GM12874 (cell line): ENCODE data around the gene TBC1D22B.

Source experiments
- TF ChIP-seq, protein P1 (sequence below): IDR thresholded peaks from 2 replicates; pipeline ENCODE4 v1.5.1; 2011; ENCODE audit warnings: low read depth, mild to moderate bottlenecking, control low read depth, low read length, moderate library complexity; ENCODE audit not compliant: insufficient read depth

TBC1D22B gene

DNA sequence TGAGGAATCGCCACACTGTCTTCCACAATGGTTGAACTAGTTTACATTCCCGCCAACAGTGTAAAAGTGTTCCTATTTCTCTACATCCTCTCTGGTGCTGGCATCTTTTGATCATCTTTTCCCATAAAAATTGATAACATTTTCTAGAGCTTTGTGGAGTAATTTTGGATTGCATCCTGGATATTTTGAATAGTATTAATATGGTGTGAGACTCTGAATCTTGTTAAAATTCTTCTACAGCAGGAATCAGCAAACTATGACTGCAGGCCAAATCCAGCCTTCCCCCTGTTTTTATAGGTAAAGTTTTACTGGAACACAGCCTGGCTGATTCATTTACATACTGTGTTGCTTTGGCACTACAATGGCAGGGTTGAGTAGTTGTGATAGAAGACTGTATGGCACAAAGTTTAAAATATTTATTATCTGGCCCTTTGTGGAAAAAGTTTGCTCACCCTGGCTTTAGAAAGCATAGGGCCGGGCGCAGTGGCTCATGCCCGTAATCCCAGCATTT is 81.2 kb downstream of the TBC1D22B start:
- TF ChIP-seq, protein P1, sequence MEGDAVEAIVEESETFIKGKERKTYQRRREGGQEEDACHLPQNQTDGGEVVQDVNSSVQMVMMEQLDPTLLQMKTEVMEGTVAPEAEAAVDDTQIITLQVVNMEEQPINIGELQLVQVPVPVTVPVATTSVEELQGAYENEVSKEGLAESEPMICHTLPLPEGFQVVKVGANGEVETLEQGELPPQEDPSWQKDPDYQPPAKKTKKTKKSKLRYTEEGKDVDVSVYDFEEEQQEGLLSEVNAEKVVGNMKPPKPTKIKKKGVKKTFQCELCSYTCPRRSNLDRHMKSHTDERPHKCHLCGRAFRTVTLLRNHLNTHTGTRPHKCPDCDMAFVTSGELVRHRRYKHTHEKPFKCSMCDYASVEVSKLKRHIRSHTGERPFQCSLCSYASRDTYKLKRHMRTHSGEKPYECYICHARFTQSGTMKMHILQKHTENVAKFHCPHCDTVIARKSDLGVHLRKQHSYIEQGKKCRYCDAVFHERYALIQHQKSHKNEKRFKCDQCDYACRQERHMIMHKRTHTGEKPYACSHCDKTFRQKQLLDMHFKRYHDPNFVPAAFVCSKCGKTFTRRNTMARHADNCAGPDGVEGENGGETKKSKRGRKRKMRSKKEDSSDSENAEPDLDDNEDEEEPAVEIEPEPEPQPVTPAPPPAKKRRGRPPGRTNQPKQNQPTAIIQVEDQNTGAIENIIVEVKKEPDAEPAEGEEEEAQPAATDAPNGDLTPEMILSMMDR: no peak

DNA sequence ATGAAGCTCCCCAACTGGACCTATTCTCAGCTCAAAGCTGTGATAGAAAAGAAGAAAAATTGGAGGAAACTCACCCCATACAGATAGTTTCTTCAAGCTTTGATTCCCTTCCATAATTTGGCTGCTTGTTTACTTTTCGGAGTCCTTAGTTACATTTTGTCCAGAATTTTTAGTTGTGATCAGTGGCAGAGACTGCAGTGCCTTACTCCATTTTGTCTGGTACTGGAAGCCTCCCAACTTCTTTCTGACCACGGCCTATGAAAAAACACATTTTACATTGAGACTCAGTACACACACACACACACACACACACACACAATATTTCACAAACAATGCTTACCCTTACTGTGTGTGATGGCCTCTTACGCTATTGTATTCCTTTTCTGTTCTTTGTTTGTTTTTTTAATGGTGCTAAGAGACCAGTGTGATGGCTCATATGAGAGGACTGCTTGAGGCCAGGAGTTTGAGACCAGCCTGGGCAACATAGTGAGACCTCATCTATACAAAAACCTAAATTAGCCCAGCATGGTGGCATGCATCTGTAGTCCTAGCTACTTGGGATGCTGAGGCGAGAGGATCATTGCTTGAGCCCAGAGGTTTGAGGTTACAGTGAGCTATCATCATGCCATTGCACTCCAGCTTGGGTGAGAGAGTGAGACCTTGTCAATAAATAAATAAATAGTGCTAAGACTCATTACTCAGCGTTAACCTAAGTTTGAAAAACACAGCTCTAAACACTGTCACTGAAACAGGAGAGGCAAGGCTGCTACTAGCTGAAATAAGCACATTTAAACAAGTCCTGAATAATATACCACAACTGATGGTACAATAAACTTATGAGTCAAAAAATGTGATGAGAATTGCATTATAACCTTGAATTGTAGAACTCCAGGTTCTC is 82.4 kb downstream of the TBC1D22B start:
- TF ChIP-seq, protein P1: no peak

DNA sequence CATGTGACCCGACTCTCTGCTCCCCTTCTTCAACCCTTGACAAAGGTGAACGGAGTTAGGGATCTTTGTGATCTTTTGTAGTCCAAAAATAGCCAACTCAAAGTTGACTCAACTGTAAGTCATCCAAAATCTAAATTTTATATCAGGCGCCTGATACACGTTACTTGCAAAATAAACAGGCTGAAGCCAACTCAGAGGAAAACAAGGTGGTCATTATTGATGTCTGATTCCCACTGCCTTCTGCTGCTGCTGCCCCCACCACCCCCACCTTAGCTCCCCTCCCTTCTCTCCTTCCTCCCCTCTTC is 83.0 kb downstream of the TBC1D22B start:
- TF ChIP-seq, protein P1: no peak

DNA sequence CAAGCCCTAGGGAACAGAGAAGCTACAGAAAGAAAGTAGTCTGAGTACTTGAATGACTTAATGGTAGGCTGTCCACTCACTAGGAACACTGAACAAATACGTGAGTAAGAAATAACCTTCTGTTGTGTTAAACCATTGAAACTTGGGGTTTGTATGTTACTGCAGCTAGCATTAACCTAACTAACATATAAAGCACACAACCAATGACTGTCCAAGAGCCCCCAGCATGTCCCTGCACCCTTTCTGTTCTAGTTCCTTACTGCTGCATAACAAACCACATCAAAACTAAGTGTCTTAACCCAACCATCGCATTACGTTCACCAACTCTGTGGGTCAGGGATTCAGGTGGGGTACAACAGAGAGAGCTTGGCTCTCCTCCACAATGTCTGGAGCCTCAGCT is 85.7 kb downstream of the TBC1D22B start:
- TF ChIP-seq, protein P1: no peak

DNA sequence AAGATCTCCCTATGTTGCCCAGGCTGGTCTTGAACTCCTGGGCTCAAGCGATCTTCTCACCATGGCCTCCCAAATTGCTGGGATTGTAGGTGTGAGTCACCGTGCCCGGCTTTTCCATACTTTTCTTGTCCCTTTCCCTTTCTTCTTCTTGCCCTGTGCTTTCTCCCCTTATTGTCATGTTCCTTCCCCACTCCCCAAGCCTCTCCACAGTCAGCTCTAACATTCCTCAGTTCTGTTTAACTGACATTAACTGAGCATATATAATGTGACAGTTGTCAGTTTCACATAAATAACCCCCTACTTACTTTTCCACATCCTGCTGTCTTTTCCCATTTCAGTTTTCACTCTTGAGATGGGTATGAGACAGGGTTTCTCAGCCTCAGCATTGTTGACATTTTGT is 86.7 kb downstream of the TBC1D22B start:
- TF ChIP-seq, protein P1: no peak

DNA sequence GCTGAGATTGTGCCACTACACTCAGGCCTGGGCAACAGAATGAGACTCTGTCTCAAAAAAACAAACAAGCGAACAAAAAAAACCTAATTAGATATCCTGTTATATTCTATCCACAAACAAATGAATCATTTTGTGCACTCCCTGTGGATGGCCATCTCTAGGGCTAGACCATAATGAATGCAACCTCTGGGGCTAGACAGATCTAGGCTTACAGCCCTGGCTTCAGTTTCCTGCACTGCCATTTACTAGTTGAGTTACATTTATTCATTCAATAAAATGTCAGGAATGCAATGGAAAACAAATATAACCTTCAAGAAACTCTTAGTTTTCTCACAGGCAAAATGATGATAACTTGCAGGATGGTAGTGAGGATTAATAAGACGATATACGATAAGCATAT is 89.6 kb downstream of the TBC1D22B start:
- TF ChIP-seq, protein P1: no peak

DNA sequence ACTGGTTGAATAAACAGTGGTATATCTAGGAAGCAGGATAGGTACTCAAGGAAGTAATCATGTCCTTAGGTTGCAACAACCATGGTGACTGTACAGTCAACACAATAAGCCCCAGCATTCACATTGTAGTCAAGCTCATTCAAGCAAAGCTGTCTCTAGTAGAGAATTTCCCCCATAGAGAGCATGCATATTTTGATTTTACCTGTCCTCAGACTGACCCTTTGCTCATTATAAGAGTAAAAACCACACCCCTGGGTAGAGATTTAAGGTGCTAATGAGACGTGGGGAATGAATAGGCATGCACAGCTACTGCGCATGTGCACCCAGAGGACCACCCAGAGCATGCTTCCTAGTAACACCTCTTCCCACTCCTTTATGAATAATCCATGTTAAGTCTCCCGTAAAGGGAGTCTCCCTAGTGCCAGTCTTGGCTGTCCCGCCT is 90.1 kb downstream of the TBC1D22B start:
- TF ChIP-seq, protein P1: no peak
